GM19238 (cell line): ENCODE measurements around the gene HNRNPLL.
"Not testable (repeated sequence)": the region's sequence is repeated elsewhere in the genome, so short reads cannot be mapped to it uniquely, and the experiment has no call there.

Experiments
- DNase-seq: peaks from one replicate; pipeline ENCODE4 v3.0.0; 2011; ENCODE audit warnings: low spot score; ENCODE audit not compliant: insufficient read length

HNRNPLL gene

GRCh38 chr2:38554973-38555595 lies 47.6 kb downstream of the HNRNPLL start:
- no peak for DNase-seq

DNA sequence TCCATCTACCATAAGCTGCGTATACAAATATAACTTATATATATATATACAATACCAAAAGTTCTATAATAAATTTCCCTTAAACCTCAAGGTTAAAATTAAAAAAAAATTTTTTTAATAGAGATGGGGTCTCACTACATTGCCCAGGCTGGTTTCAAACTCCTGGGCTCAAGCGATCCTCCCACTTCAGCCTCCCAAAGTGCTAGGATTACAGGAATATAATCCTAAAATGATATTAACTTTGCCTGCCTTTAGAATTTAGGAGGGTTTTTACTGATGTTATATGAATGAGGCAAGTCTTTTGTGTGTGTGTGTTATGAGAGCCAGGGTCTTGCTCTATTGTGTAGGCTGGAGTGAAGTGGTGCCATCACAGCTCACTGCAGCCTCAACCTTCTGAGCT lies 49.2 kb downstream of the HNRNPLL start:
- no peak for DNase-seq

- no peak for DNase-seq
These were observed 50.5 kb downstream of the HNRNPLL start for GRCh38 chr2:38552259-38552658.

DNA sequence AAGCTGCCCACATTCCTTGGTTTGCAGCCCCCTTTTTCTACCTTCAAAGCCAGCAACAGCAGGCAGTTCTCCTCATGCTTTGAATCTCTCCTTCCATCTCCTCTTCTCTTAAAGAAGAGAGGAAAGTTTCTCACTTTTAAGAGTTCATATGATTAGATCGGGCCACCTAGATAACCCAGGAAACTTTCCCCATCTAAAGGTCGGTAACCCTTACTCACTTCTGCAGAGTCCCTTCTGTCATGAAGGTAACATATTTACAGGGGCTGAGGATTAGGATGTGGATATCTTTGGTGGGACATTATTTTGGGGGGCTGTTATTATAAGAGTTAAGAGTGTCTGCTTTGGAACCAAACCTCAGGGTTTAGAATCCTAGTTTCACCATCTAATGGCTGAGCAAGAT lies 51.0 kb downstream of the HNRNPLL start:
- DNase-seq, result no peak

DNA sequence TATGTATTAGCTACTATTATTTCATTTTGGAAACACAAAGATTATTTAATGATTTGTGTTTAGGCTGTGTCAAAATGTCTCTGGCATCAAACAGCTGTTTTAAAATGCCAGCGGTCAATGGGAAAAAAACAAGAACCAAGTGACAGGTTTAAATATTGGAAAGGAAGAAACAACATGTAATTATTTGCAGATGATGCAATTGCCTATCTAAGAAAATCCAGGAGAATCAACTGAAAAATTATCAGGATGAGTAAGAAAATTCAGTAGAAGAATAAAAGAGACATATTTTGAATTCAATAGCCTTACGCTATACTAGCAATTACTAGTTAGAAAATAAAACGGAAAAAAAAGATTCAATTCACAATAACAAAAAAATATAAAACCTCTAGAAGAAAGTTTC lies 51.6 kb downstream of the HNRNPLL start:
- no peak for DNase-seq

GRCh38 chr2:38549851-38550250 lies 52.9 kb downstream of the HNRNPLL start:
- no peak for DNase-seq

DNA sequence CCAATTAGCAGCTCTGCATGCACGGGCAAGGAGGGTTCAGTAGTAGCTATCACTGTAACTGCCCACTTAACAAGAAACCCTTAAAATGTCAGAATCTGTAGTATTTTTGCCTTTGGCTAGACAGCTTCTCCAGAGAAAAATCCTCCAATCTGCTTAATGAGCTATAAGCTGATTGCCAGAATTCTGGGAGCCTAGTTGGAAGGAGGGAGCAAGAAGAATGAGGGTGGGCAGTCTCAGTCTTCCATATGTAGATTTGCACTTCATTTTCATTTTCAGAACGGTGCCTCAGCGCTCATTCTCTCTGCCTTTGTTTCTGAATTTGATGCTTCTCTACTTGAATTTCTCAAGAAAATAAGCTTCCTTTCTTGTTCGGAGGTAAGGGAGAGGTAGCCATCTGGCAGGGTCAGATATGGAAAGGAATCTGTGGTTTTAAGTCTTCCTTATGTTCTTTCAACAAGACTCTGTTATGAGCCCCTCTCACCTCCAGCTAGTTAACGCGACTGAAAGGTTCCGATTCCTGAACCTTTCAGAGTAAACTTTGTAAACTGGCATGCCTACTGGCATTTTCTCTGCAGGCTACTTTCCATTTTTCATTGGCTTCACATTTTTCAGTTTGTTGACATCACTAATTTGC lies 53.5 kb downstream of the HNRNPLL start:
- DNase-seq, result no peak

- no peak for DNase-seq
These were observed 54.9 kb downstream of the HNRNPLL start for GRCh38 chr2:38547791-38548190.

- no peak for DNase-seq
These were observed 56.1 kb downstream of the HNRNPLL start for GRCh38 chr2:38546585-38546984.

DNA sequence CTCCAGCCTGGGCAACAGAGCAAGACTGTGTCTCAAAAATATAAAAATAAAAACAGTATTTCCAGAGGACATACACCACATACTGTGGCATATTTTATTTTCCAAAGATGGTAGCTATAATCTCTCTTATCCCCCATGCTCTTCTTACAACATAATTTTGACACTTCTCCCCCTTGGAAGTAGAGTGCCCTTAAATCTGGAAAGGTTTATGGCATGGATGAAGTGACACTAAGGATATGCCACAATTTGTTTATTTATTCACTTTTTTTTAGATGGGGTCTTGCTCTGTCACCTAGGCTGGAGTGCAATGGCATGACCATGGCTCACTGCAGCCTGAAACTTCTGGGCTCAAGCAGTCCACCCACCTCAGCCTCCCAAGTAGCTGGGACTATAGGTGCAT lies 56.7 kb downstream of the HNRNPLL start:
- DNase-seq, result no peak

- not testable (repeated sequence) for DNase-seq
These were observed 60.5 kb downstream of the HNRNPLL start for GRCh38 chr2:38542248-38542631.

- DNase-seq, result no peak
These were observed 62.0 kb downstream of the HNRNPLL start for GRCh38 chr2:38540580-38541286.

GRCh38 chr2:38539086-38539485 lies 63.6 kb downstream of the HNRNPLL start:
- no peak for DNase-seq

DNA sequence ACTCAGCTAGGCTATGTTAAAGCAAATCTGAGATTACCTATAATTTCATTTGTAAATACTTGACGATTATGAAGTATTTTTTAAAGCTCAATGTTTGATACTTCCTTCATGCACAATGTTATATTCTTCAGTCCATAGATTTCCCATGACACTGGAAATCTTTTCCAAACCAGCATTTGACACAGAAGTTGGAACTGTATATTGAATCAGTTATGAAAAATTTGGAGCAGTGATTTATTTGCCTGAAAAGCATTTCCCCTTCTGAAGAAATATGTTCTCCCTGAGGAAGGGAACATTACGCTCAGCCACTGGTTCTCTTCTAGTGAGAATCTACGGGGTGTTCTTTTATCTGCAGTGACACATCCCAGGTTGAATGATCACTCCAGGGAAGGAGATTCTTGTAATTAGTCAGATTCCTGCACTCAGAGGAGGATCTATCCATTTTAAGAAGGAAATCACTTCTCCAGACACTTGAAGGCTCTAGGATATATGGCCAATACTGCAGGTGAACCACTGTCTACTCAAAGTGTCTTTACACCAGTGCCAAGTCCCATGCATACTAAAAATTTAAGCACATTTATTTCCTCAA lies 64.7 kb downstream of the HNRNPLL start:
- no peak for DNase-seq

DNA sequence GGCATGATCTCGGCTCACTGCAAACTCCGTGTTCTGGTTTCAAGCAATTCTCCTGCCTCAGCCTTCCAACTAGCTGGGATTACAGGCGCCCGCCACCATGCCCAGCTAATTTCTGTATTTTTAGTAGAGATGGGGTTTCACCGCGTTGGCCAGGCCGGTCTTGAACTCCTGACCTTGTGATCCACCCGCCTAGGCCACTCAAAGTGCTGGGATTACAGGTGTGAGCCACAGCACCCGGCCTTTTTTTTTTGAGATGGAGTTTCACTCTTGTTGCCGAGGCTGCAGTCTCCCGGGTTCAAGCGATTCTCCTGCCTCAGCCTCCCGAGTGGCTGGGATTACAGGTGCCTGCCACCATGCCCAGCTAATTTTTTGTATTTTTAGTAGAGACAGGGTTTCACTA lies 65.4 kb downstream of the HNRNPLL start:
- not testable (repeated sequence) for DNase-seq

DNA sequence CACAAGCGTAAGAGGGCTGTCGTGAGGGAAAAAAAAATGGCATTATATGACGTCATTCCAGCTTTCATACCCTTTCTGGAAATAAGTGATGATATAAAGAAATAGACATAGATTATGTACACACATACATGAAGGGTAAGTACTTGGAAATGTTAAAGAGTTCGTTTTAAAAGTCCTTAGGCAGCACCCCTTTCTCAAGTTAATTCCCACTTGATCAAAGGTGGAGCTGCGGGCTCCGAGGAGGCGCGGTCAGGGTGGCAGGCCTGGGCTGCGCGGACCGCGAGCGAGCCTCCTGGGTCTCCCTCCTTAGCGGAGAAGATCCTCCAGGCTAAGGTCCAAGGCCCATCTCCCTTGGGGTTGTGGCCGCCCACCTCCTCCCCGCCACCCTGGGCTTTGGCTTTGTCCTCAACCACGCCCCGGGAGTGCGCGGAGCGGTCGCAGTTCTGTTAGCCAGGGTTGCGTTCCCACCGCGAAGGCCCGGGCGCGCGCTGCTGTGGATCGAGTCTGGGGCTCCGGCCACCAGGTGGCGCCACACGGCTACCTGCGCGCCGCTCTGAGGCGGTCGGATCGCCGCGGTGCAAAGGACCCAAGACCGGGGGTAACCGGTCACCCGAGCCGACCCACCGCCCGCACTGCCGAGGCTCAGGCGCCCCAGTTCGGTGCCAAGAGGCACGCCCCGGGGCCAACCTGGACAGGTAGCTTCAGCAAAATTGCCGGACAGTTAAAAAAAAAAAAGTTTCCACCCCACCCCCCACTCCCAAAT lies 66.8 kb downstream of the HNRNPLL start:
- peak; percentile 51 for DNase-seq

- no peak for DNase-seq
These were observed 67.4 kb downstream of the HNRNPLL start for GRCh38 chr2:38535404-38535743.

DNA sequence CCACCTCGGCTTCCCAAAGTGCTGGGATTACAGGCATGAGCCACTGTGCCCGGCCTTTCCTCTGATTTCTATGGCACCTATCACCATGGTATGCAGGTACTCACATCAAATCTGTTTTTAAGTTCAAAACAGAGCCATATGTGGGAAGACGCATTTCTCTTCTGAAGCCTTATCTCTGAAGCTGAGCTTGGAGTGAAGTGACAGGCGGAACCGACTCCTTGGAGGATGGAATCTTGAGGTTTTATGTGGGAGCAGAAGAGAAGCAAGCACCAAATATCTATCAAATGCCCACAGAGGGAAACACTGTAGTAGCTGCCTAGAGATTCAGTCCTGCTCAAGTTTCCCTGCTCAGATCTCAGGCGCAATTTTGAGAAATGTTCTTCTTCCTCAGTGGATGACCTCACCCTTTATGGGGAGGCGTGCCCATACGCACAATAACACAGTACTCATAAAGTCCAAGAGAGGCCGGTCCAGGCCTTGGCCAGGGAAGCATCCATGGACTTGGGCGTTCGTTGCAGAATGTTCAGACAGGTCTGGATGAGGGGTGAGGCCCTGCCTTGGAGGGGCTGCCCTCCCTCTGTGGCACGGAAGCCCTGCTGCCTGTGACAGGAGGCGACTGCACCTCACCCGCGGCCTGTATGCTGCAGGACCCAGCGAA lies 67.9 kb downstream of the HNRNPLL start:
- DNase-seq, result no peak

GRCh38 chr2:38533757-38534545 lies 68.8 kb downstream of the HNRNPLL start:
- DNase-seq, result no peak

DNA sequence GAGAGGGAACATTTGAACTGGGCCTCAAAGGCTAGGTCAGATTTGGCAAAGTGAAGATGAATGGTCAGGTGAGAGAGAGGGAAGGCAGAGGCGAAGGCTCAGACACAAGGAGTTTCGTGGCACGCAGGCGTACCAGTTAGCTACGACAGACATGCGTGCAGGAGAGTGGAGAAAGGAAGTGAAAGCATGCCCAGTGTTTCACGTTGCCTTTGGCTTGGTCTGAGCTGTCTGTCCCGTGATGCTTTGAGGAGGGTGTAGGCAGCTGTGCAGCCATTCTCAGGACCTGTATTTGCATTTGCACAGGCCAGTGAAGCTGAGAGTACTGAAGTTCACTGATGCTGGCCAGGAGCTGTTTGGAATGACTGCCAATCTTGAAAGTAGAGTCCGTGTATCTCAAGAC lies 69.5 kb downstream of the HNRNPLL start:
- peak; percentile 62 for DNase-seq
